DND-41 (cell line): ENCODE measurements around the gene FAM241B.

Experiments used
- ATAC-seq: fragments of 200-7000 bp; cut with Tn5 transposase; 3 replicates; pipeline ENCODE4 v1.9.1; 2021; ENCODE audit warnings: low read depth; ENCODE audit not compliant: insufficient read depth
- DNase-seq: peaks from one replicate; pipeline ENCODE4 v3.0.0-alpha.2; 2020
- H2AFZ ChIP-seq: 2 replicates; pipeline ENCODE4 v1.6.0; 2012; ENCODE audit warnings: low read depth, low read length
- H3K27ac ChIP-seq: 2 replicates; pipeline ENCODE4 v1.5.1; 2012; ENCODE audit warnings: low read length, inconsistent platforms
- H3K27me3 ChIP-seq: fragments of 200-600 bp; sonication (generic); 2 replicates; pipeline ENCODE4 v1.6.0; 2012; ENCODE audit warnings: low read length, mild to moderate bottlenecking, inconsistent platforms; ENCODE audit not compliant: insufficient read depth, poor library complexity
- H3K36me3 ChIP-seq: 2 replicates; pipeline ENCODE4 v1.5.1; 2012; ENCODE audit warnings: low read length, inconsistent platforms; ENCODE audit not compliant: insufficient read depth
- H3K4me1 ChIP-seq: 2 replicates; pipeline ENCODE4 v1.5.1; 2012; ENCODE audit warnings: mild to moderate bottlenecking, low read length; ENCODE audit not compliant: insufficient read depth
- H3K4me2 ChIP-seq: 2 replicates; pipeline ENCODE4 v1.6.0; 2012; ENCODE audit warnings: mild to moderate bottlenecking, moderate library complexity, low read length, inconsistent platforms; ENCODE audit not compliant: insufficient read depth
- H3K4me3 ChIP-seq, 2 experiments: fragments of 200-600 bp in 1 of 2; shearing (Covaris generic) in 1 of 2; 2 replicates each; pipeline ENCODE4 v1.5.1; 2012 to 2016; ENCODE audit warnings: inconsistent platforms in 2 of 2, low read length in 2 of 2, mild to moderate bottlenecking in 2 of 2, low read depth in 1 of 2, moderate library complexity in 1 of 2
- H3K79me2 ChIP-seq: 2 replicates; pipeline ENCODE4 v1.6.0; 2012; ENCODE audit warnings: low read length, inconsistent platforms; ENCODE audit not compliant: insufficient read depth
- H3K9ac ChIP-seq: 2 replicates; pipeline ENCODE4 v1.6.0; 2012; ENCODE audit warnings: low read depth, mild to moderate bottlenecking, inconsistent platforms, low read length, moderate library complexity
- H3K9me3 ChIP-seq: 2 replicates; pipeline ENCODE4 v1.5.1; 2012; ENCODE audit warnings: low read length, moderate library complexity, mild to moderate bottlenecking, inconsistent platforms; ENCODE audit not compliant: insufficient read depth, severe bottlenecking
- H4K20me1 ChIP-seq: 2 replicates; pipeline ENCODE4 v1.6.0; 2012; ENCODE audit warnings: low read length; ENCODE audit not compliant: insufficient read depth
- CTCF ChIP-seq: IDR thresholded peaks from 2 replicates; pipeline ENCODE4 v1.5.1; 2012; ENCODE audit warnings: borderline replicate concordance, low read length, moderate library complexity, mild to moderate bottlenecking; ENCODE audit not compliant: poor library complexity, severe bottlenecking; ENCODE audit errors: extremely low read depth
- EZH2 ChIP-seq: IDR thresholded peaks from 3 replicates; pipeline ENCODE4 v1.6.1; 2012; ENCODE audit warnings: borderline replicate concordance, low read depth, mild to moderate bottlenecking, moderate library complexity, low read length, inconsistent platforms; ENCODE audit not compliant: severe bottlenecking

FAM241B gene

GRCh38 chr10:69630651-69631400 lies 779 bp downstream of the FAM241B start:
- Histone ChIP-seq H3K27me3 (no peaks in the 10 kb centered on the region), H2AFZ (no peak overlapping the region), H3K4me1 (no peaks in the 10 kb centered on the region), H4K20me1 (no peaks in the 10 kb centered on the region; the same call in 1 of the 2 replicates), H3K27ac (no peak overlapping the region), H3K9me3 (no peaks in the 10 kb centered on the region), H3K9ac (no peak overlapping the region), H3K4me2 (no peak overlapping the region), H3K36me3 (no peaks in the 10 kb centered on the region), H3K79me2 (no peaks in the 10 kb centered on the region), H3K4me3 (no peak overlapping the region)
- DNase-seq (no peak), ATAC-seq (no peak)
- TF ChIP-seq EZH2 (no peak), CTCF (no peak)

- H3K36me3 ChIP-seq = no peaks in the 10 kb centered on the region
- no peaks in the 10 kb centered on the region for H3K9me3 ChIP-seq
- H3K27me3 ChIP-seq = no peaks in the 10 kb centered on the region
- ATAC-seq = no peak
- H4K20me1 ChIP-seq = no peaks in the 10 kb centered on the region; the same call in 1 of the 2 replicates
- H3K4me2 ChIP-seq = no peak overlapping the region
- no peak for DNase-seq
- no peak overlapping the region for H2AFZ ChIP-seq
- no peak for TF ChIP-seq CTCF
- no peak for TF ChIP-seq EZH2
- no peak overlapping the region for H3K27ac ChIP-seq
- no peak overlapping the region for H3K9ac ChIP-seq
- no peaks in the 10 kb centered on the region for H3K4me1 ChIP-seq
- H3K79me2 ChIP-seq = no peaks in the 10 kb centered on the region
- H3K4me3 ChIP-seq = no peak overlapping the region
Measured at GRCh38 chr10:69631566-69631965, 1.5 kb downstream of the FAM241B start.

GRCh38 chr10:69632516-69633199 lies 2.6 kb downstream of the FAM241B start:
- Histone ChIP-seq H3K4me3 (no peak overlapping the region), H2AFZ (no peak overlapping the region), H3K9me3 (no peaks in the 10 kb centered on the region), H3K27me3 (no peaks in the 10 kb centered on the region), H3K36me3 (no peaks in the 10 kb centered on the region), H3K79me2 (no peaks in the 10 kb centered on the region), H4K20me1 (no peaks in the 10 kb centered on the region; the same call in 1 of the 2 replicates), H3K27ac (no peak overlapping the region), H3K9ac (no peak overlapping the region), H3K4me2 (no peak overlapping the region), H3K4me1 (no peaks in the 10 kb centered on the region)
- TF ChIP-seq CTCF = no peak
- TF ChIP-seq EZH2 = no peak
- ATAC-seq (no peak), DNase-seq (no peak)
